Psoas muscle (tissue), 8 donors: ENCODE measurements around the gene TMEM201. TPM values are rescaled to one million over a fixed set of nuclear protein-coding genes. Genes with fewer than 3 reads are reported as not detected.

Experiments
- ATAC-seq, 4 donors: fragments of 200-7000 bp; cut with Tn5 transposase; one replicate each; pipeline ENCODE4 v1.9.1; 2020; ENCODE audit warnings: moderate library complexity in 3 of 4, mild to moderate bottlenecking in 2 of 4
- DNase-seq, 2 donors: peaks; one replicate each; pipeline ENCODE4 v3.0.0-alpha.2; 2020
- H3K27ac ChIP-seq: fragments of 200-600 bp; one replicate; pipeline ENCODE4 v1.8.0; 2022
- H3K27me3 ChIP-seq, 3 donors: fragments of 200-600 bp in 1 of 3; one replicate each; pipeline versions ENCODE4 v1.6.1 to v1.8.0; 2013 to 2022; ENCODE audit warnings: low read length in 2 of 3, mild to moderate bottlenecking in 2 of 3, moderate library complexity in 1 of 3; ENCODE audit not compliant: insufficient read depth in 3 of 3
- H3K36me3 ChIP-seq, 2 donors: fragments of 200-600 bp in 1 of 2; one replicate each; pipeline versions ENCODE4 v1.6.1 to v1.8.0; 2013 to 2022; ENCODE audit warnings: low read depth in 1 of 2, mild to moderate bottlenecking in 1 of 2, moderate library complexity in 1 of 2; ENCODE audit not compliant: insufficient read depth in 1 of 2
- H3K4me1 ChIP-seq: fragments of 200-600 bp; one replicate; pipeline ENCODE4 v1.8.0; 2022
- H3K4me3 ChIP-seq: fragments of 200-600 bp; one replicate; pipeline ENCODE4 v1.8.0; 2022; ENCODE audit warnings: mild to moderate bottlenecking
- H3K9me3 ChIP-seq: fragments of 200-600 bp; one replicate; pipeline ENCODE4 v1.8.0; 2022
- WGBS, 3 donors: extraction: QIAGEN DNeasy Blood & Tissue Kit; methylation state at CpG; one replicate each; pipeline versions ENCODE4 v1.1.6 to v1.1.7; 2013; 5-methylcytosine and 5-hydroxymethylcytosine counted together
- intact Hi-C, 2 donors: fragments of 100-400 bp; cut with DNase I; formaldehyde crosslinking; loops; one replicate each; pipeline versions ENCODE4 v1.11.0 to v1.14.2; 2022
- long read RNA-seq, 2 donors: library from polyadenylated mRNA; unstranded; transcript quantifications; one replicate each; pipeline ENCODE4 v2.0.0, GENCODE V29; 2021
- polyA plus RNA-seq, 3 donors: library from polyadenylated mRNA; stranded (reverse); fragments of 200-250 nt; gene quantifications; one replicate each; pipeline ENCODE4 v1.2.3, GENCODE V29; 2013
- total RNA-seq, 4 donors: library from RNA; stranded (reverse); fragmentation: NEBNext Ultra II Directional in 2 of 4; extraction: Animal tissue kit (Norgen Biotek cat#: 25700) in 2 of 4; gene quantifications; one replicate each; pipeline versions ENCODE4 v1.2.1 to v1.2.4, GENCODE V29; 2021 to 2023
- TF ChIP-seq, protein P1 (sequence below): fragments of 200-600 bp; IDR thresholded peaks from one replicate; pipeline ENCODE4 v1.8.0; 2022; ENCODE audit warnings: antibody characterized with exemption
- donor health status: healthy with polysubstance abuse.
- donor health status: DM: no; HTN: no; CAD: no; lungs with moderate emphysema.
- donor health status: Bipolar disorder and iron deficiency.
- donor health status: healthy.
- donor health status: DM: yes; HTN: yes; CAD: no.
- donor health status: DM: no; HTN: no; CAD: no.
- donor health status: DM: no; HTN: no; CAD: no.
- donor health status: DM: yes; HTN: yes; CAD: no.

Gene TMEM201, protein sequence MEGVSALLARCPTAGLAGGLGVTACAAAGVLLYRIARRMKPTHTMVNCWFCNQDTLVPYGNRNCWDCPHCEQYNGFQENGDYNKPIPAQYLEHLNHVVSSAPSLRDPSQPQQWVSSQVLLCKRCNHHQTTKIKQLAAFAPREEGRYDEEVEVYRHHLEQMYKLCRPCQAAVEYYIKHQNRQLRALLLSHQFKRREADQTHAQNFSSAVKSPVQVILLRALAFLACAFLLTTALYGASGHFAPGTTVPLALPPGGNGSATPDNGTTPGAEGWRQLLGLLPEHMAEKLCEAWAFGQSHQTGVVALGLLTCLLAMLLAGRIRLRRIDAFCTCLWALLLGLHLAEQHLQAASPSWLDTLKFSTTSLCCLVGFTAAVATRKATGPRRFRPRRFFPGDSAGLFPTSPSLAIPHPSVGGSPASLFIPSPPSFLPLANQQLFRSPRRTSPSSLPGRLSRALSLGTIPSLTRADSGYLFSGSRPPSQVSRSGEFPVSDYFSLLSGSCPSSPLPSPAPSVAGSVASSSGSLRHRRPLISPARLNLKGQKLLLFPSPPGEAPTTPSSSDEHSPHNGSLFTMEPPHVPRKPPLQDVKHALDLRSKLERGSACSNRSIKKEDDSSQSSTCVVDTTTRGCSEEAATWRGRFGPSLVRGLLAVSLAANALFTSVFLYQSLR
- total RNA-seq (10 to 100 TPM; 15.7 to 37.3 (median 29.0) TPM), polyA plus RNA-seq (10 to 100 TPM; 20.7 to 26.0 (median 23.2) TPM)
- long read RNA-seq, donor 1, transcript TMEM201-201 (6 exons, 3,851 nt), result major isoform, 5 of 22 reads
- long read RNA-seq, donor 1, partial matches to known transcripts, result 4 of 22 reads
- long read RNA-seq, donor 1, other reads (novel, unspliced or antisense), result 13 of 22 reads
- long read RNA-seq, donor 2, transcript TMEM201-201 (6 exons, 3,851 nt), result major isoform, 63 of 115 reads
- long read RNA-seq, donor 2, partial matches to known transcripts, result 24 of 115 reads
- long read RNA-seq, donor 2, other reads (novel, unspliced or antisense), result 28 of 115 reads

DNA sequence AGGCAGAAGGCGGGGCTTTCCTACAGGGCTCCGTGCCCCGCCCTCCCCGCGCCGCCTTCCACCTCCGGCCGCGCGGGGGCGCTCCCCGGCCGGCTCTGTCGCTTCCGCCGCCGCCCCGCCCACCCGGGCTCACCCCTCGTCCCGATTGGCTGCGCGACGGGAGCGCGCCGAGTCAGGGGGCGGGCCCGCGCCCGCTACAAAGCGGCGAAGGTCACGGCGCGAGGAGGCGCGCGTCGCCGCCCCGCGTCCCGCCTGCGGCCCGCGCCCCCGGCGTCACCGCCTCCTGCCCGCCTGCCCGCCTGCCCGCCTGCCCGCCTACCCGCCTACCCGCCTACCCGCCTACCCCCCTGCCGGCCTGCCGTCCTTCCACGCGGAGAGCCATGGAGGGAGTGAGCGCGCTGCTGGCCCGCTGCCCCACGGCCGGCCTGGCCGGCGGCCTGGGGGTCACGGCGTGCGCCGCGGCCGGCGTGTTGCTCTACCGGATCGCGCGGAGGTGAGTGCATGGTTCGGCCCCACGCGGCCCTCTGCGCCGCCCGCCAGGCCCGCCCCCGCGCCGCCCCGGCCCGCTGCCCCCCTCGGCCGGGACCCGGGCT is at the start of gene TMEM201:
Gene TMEM201 (plus strand): TSS at position 361 of the 593 bp plus-strand sequence. CDS start 20 bp downstream, at position 381.
- DNase-seq (peak; percentile 97), ATAC-seq (peak; percentile 78 to 94 (median 90))
- Histone ChIP-seq H3K4me3 (peak within 1 kb of the TSS; percentile 87), H3K27ac (peak within 1 kb of the TSS; percentile 80), H3K36me3 (no peaks in the 10 kb centered on the region), H3K9me3 (no peaks in the 10 kb centered on the region), H3K4me1 (peaks cover 47% of the 10 kb centered on the region), H3K27me3 (no peaks in the 10 kb centered on the region)
- TF ChIP-seq, protein P1, sequence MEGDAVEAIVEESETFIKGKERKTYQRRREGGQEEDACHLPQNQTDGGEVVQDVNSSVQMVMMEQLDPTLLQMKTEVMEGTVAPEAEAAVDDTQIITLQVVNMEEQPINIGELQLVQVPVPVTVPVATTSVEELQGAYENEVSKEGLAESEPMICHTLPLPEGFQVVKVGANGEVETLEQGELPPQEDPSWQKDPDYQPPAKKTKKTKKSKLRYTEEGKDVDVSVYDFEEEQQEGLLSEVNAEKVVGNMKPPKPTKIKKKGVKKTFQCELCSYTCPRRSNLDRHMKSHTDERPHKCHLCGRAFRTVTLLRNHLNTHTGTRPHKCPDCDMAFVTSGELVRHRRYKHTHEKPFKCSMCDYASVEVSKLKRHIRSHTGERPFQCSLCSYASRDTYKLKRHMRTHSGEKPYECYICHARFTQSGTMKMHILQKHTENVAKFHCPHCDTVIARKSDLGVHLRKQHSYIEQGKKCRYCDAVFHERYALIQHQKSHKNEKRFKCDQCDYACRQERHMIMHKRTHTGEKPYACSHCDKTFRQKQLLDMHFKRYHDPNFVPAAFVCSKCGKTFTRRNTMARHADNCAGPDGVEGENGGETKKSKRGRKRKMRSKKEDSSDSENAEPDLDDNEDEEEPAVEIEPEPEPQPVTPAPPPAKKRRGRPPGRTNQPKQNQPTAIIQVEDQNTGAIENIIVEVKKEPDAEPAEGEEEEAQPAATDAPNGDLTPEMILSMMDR, result peak; percentile 91
- WGBS, 3 donors, result 0 to 1% (median 1%) methylated on average over 25 to 94 of the region's 94 CpGs
- intact Hi-C loops, result no loop called here

DNA sequence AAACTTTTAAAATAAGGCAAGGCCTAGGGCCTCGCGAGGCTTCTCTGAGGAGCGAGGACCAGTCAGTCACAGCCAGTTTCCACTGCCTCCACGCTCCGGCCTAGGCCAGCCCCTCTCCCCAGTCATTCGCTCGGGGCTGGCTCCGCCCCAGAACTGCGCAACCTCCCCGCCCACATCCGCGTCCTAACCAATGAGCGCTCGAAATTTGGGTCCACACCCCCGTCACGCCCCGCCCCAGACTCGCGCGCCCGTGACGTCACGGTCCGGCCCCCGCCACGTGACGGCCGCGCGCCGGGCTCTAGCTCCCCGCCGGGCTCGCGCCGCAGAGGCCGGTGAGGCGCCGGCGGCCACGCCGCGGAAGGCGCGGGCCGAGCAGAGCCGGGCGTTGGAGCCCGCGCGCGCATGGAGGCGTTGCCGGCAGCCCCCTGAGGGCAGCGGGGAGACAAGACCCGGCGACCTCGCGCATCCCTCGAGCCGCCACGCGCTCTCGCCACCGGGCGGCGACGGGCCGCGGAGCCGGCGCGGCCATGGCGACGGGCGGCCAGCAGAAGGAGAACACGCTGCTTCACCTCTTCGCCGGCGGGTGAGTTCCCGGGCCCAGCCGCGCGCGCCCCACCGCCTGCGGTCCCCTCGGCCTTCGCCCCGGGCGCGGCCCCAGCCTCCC is 49.4 kb upstream of the TMEM201 start, which contains the start of gene SLC25A33:
Gene SLC25A33 (plus strand): TSS at position 301 of the 664 bp plus-strand sequence. CDS start 227 bp downstream, at position 528.
- intact Hi-C loops, result no loop called here
- Histone ChIP-seq H3K9me3 (no peaks in the 10 kb centered on the region), H3K27me3 (no peaks in the 10 kb centered on the region), H3K27ac (peak within 1 kb of the TSS; percentile 87), H3K4me1 (peaks cover 24% of the 10 kb centered on the region), H3K4me3 (peak within 1 kb of the TSS; percentile 80), H3K36me3 (no peaks in the 10 kb centered on the region)
- peak; percentile 97 to 99 for DNase-seq
- ATAC-seq, result peak; percentile 94 to 99 (median 98)
- WGBS, 3 donors, result 2 to 4% (median 2%) methylated on average over 37 to 92 of the region's 92 CpGs
- TF ChIP-seq, protein P1, result peak; percentile 16

DNA sequence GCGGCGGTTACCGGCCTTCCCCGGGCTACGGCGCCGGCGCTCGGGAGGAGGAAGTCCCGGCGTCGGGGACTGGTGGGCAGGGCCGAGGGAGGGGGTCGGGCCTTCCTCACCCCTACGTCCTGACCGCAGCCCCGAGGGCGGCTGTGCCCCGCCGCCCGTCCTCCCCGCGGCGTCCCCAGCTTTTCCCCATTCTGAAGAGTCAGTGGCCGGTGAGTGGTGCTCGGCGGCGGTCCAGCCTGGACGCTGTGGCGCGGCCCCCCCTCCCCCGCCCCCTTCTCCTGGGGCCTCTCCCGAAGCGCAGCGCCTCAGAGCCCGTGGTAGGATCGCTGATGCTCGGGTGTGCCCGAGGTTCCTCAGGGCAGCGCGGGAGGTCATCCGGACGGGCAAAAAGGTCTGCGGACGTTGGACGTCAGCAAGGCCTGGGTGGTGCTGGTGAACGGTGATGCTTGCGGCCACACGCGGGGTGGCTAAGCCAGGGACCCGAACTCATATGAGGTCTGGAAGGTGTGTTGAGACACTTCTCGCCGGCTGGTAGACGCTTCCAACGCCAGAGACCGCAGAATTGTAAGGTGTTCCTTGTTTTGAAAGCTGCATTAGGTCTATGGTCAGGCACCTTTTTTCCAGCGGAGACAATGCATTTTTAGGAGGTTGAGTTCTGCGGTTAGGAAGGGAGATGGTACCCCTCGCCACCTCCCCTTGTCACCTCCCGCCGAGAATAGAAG is 48.7 kb upstream of the TMEM201 start:
- TF ChIP-seq, protein P1, result no peak
- WGBS, 3 donors, result 10 to 19% (median 16%) methylated on average over 49 to 61 of the region's 61 CpGs
- H3K27me3 ChIP-seq, result no peaks in the 10 kb centered on the region
- H3K4me3 ChIP-seq, result peak overlapping the region; percentile 80
- H3K9me3 ChIP-seq, result no peaks in the 10 kb centered on the region
- H3K36me3 ChIP-seq, result no peaks in the 10 kb centered on the region
- ATAC-seq (peak; percentile 41 to 75 (median 48)), DNase-seq (peak; percentile 68 to 82)
- peaks cover 28% of the 10 kb centered on the region for H3K4me1 ChIP-seq
- H3K27ac ChIP-seq, result peak overlapping the region; percentile 87
- intact Hi-C loops, result no loop called here
